Heart left ventricle (tissue), 16 donors: ENCODE results near the gene CLIP1. TPM values are rescaled to one million over a fixed set of nuclear protein-coding genes. Genes with fewer than 3 reads are reported as not detected.
"Not testable (repeated sequence)": the region's sequence is repeated elsewhere in the genome, so short reads cannot be mapped to it uniquely, and the experiment has no call there.

Source experiments
- ATAC-seq, 4 donors: fragments of 200-7000 bp; cut with Tn5 transposase; one replicate each; pipeline ENCODE4 v1.9.1; 2020 to 2022; ENCODE audit warnings: moderate library complexity in 4 of 4, mild to moderate bottlenecking in 3 of 4, moderate number of reproducible peaks in 1 of 4
- DNase-seq, 5 donors: peaks; one replicate each; pipeline ENCODE4 v3.0.0-alpha.2; 2020
- H3K27ac ChIP-seq, 12 donors: fragments of 200-600 bp; sonication (generic) in 4 of 12; one replicate each; pipeline versions ENCODE4 v1.5.0 to v1.8.0; 2016 to 2022; ENCODE audit warnings: mild to moderate bottlenecking in 2 of 12
- H3K27me3 ChIP-seq, 9 donors: fragments of 200-600 bp; sonication (generic) in 2 of 9; one replicate each; pipeline versions ENCODE4 v1.5.1 to v1.8.0; 2016 to 2022; ENCODE audit warnings: mild to moderate bottlenecking in 3 of 9
- H3K36me3 ChIP-seq, 9 donors: fragments of 200-600 bp; sonication (generic) in 2 of 9; one replicate each; pipeline versions ENCODE4 v1.5.0 to v1.8.0; 2018 to 2022; ENCODE audit warnings: mild to moderate bottlenecking in 2 of 9
- H3K4me1 ChIP-seq, 12 donors: fragments of 200-600 bp; sonication (generic) in 4 of 12; one replicate each; pipeline versions ENCODE4 v1.5.0 to v1.8.0; 2016 to 2022; ENCODE audit warnings: mild to moderate bottlenecking in 3 of 12
- H3K4me3 ChIP-seq, 12 donors: fragments of 200-600 bp; sonication (generic) in 4 of 12; one replicate each; pipeline versions ENCODE4 v1.5.0 to v1.8.0; 2017 to 2022; ENCODE audit warnings: mild to moderate bottlenecking in 9 of 12, moderate library complexity in 4 of 12
- H3K9me3 ChIP-seq, 12 donors: fragments of 200-600 bp; sonication (generic) in 4 of 12; one replicate each; pipeline versions ENCODE4 v1.5.0 to v1.8.0; 2016 to 2022; ENCODE audit warnings: mild to moderate bottlenecking in 1 of 12
- POLR2A ChIP-seq, 2 donors: fragments of 450-650 bp; IDR thresholded peaks; one replicate each; pipeline ENCODE4 v1.6.1; 2017; ENCODE audit warnings: antibody characterized with exemption in 2 of 2, mild to moderate bottlenecking in 2 of 2, moderate library complexity in 2 of 2
- whole genome bisulfite sequencing, 4 donors: extraction: QIAGEN DNeasy Blood & Tissue Kit in 2 of 4; methylation state at CpG; one replicate each; pipeline versions ENCODE4 v1.1.5 to v1.1.7; 2013 to 2018; 5-methylcytosine and 5-hydroxymethylcytosine counted together
- intact Hi-C, 10 donors: fragments of 100-400 bp; cut with DNase I; formaldehyde crosslinking; loops; one replicate each; pipeline versions ENCODE4 v1.11.1 to v1.14.2; 2022
- polyA plus RNA-seq, 2 donors: library from polyadenylated mRNA; stranded (reverse); fragments of 200-250 nt; gene quantifications; one replicate each; pipeline ENCODE4 v1.2.3, GENCODE V29; 2013
- total RNA-seq, 9 donors: library from RNA; depleted of rRNA in 2 of 9; stranded (reverse); fragments of >200 nt in 2 of 9; fragmentation: NEBNext Ultra II Directional in 3 of 9; extraction: Animal tissue kit (Norgen Biotek cat#: 25700) in 3 of 9; gene quantifications; one replicate each; pipeline versions ENCODE4 v1.1.0 to v1.2.4, GENCODE V29; 2016 to 2023
- TF ChIP-seq, protein P1 (sequence below), 12 donors: fragments of 200-600 bp; sonication (generic) in 4 of 12; IDR thresholded peaks; one replicate each; pipeline versions ENCODE4 v1.5.0 to v1.8.0; 2018 to 2022; ENCODE audit warnings: antibody characterized with exemption in 12 of 12, mild to moderate bottlenecking in 5 of 12
- donor health status: ischemic (EF 13 %, LVEDD 7.1; RV severe dilation, severe dysfunction).
- donor health status: healthy with polysubstance abuse.
- donor health status: DM: no; HTN: yes; CAD: no.
- donor health status: DM: no; HTN: no; CAD: no.
- donor health status: ischemic (EF 25% LVEDD 6.9; RV normal size, moderate dysfunction).
- donor health status: ischemic (EF 25% LVEDD 5.7; RV mildly dilated, moderate dysfunction).
- donor health status: healthy.
- donor health status: DM: yes; HTN: yes; CAD: no.
- donor health status: ischemic (EF 35%, LVEDD 5.7; RV mildly dilated, moderate dysfunction).
- donor health status: nonischemic (EF 11% LVEDD 7.7; RV severe dilation, severe dysfunction).
- donor health status: DM: yes; HTN: yes; CAD: no.
- donor health status: PGD.
- donor health status: ischemic (EF 29% LVEDD 5.4; RV normal size, mild dysfunction).
- donor health status: nonischemic (EF 23%, LVEDD 6.1; RV moderate dilation, normal function).

The CLIP1 gene
- total and polyA plus RNA-seq, 11 donors: 31.9 to 173 (median 104) TPM

GRCh38 chr12:122265886-122266229 lies 156.6 kb downstream of the CLIP1 start:
- ATAC-seq (peak in 3 of 4 donors; percentile 32 to 58 (median 48)), DNase-seq (peak in 3 of 5 donors; percentile 28 to 43 (median 32))
- Histone ChIP-seq H3K9me3 (no peaks in the 10 kb centered on the region), H3K27me3 (no peaks in the 10 kb centered on the region), H3K4me1 (peaks cover 0 to 21% (median 8%) of the 10 kb centered on the region in 12 donors), H3K36me3 (peaks cover 0 to 40% (median 32%) of the 10 kb centered on the region in 9 donors), H3K27ac (peak overlapping the region; percentile 39 to 95 (median 86)), H3K4me3 (peak overlapping the region; percentile 71 to 98 (median 86))
- 0 to 3% (median 1%) methylated on average over 14 to 17 of the region's 17 CpGs for WGBS, 4 donors
- TF ChIP-seq, protein P1, sequence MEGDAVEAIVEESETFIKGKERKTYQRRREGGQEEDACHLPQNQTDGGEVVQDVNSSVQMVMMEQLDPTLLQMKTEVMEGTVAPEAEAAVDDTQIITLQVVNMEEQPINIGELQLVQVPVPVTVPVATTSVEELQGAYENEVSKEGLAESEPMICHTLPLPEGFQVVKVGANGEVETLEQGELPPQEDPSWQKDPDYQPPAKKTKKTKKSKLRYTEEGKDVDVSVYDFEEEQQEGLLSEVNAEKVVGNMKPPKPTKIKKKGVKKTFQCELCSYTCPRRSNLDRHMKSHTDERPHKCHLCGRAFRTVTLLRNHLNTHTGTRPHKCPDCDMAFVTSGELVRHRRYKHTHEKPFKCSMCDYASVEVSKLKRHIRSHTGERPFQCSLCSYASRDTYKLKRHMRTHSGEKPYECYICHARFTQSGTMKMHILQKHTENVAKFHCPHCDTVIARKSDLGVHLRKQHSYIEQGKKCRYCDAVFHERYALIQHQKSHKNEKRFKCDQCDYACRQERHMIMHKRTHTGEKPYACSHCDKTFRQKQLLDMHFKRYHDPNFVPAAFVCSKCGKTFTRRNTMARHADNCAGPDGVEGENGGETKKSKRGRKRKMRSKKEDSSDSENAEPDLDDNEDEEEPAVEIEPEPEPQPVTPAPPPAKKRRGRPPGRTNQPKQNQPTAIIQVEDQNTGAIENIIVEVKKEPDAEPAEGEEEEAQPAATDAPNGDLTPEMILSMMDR (IDR thresholded peaks at IDR 0.05): no peak
- TF ChIP-seq POLR2A (IDR thresholded peaks at IDR 0.05): no peak
- intact Hi-C loops: loop anchor here in 2 of 10 donors (2.0 kb wide), 2 partner anchors 39 to 41 kb away; partner anchors contain the start of gene DIABLO (in 1 of the 2)

DNA sequence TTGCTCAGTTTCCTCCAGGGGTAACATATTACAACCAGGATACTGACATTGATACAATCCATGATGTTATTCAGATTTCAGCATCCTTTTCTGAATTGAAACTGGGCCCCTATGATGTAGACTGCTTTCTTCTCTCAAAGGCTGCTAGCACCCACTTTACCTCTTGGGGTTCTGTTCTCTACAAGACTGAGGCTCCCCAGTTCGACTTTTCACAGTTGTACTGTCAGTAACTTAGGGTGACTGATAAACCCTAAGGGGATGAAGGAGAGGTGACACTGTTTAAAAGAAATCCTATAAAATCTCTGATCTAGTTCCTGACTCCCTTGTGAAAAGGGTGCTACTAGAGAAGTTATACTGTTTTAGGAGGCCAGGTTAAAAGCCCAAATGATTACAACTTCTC lies 157.0 kb downstream of the CLIP1 start:
- TF ChIP-seq POLR2A (IDR thresholded peaks at IDR 0.05): no peak
- TF ChIP-seq, protein P1 (IDR thresholded peaks at IDR 0.05): no peak
- no peak for DNase-seq
- intact Hi-C loops: no loop called here
- no peak for ATAC-seq
- H3K36me3 ChIP-seq: peaks cover 0 to 40% (median 32%) of the 10 kb centered on the region in 9 donors
- peak overlapping the region in 11 of 12 donors; percentile 74 to 95 (median 87) for H3K27ac ChIP-seq
- no peaks in the 10 kb centered on the region for H3K27me3 ChIP-seq
- H3K4me1 ChIP-seq: peaks cover 0 to 21% (median 8%) of the 10 kb centered on the region in 12 donors
- H3K9me3 ChIP-seq: no peaks in the 10 kb centered on the region
- WGBS, 4 donors: 20 to 42% (median 25%) methylated on average over 1 of the region's 1 CpG
- H3K4me3 ChIP-seq: peak overlapping the region; percentile 71 to 98 (median 86)

GRCh38 chr12:122260735-122261134 lies 161.7 kb downstream of the CLIP1 start:
- 85 to 91% (median 90%) methylated on average over 14 of the region's 14 CpGs for WGBS, 4 donors
- H3K9me3 ChIP-seq, DNase-seq, H3K27me3 ChIP-seq, intact Hi-C loops, ATAC-seq, H3K4me3 ChIP-seq, H3K27ac ChIP-seq: not testable (repeated sequence)
- H3K4me1 ChIP-seq: peaks cover 0 to 12% (median 8%) of the 10 kb centered on the region in 12 donors
- H3K36me3 ChIP-seq: peaks cover 0 to 88% (median 79%) of the 10 kb centered on the region in 9 donors

- 90 to 91% (median 90%) methylated on average over 4 of the region's 4 CpGs for WGBS, 4 donors
- H3K4me1 ChIP-seq, ATAC-seq, DNase-seq, H3K4me3 ChIP-seq, H3K27me3 ChIP-seq, H3K9me3 ChIP-seq, H3K27ac ChIP-seq, intact Hi-C loops: not testable (repeated sequence)
- peaks cover 0 to 97% (median 81%) of the 10 kb centered on the region in 9 donors for H3K36me3 ChIP-seq
These were observed 163.5 kb downstream of the CLIP1 start for GRCh38 chr12:122258939-122259338.

- H3K9me3 ChIP-seq, DNase-seq, H3K4me3 ChIP-seq, H3K27ac ChIP-seq, H3K4me1 ChIP-seq, H3K27me3 ChIP-seq, ATAC-seq, intact Hi-C loops: not testable (repeated sequence)
- 89 to 98% (median 94%) methylated on average over 4 of the region's 4 CpGs for WGBS, 4 donors
- peaks cover 0 to 97% (median 79%) of the 10 kb centered on the region in 9 donors for H3K36me3 ChIP-seq
These were observed 164.0 kb downstream of the CLIP1 start for GRCh38 chr12:122258462-122258861.

GRCh38 chr12:122250536-122250935 lies 171.9 kb downstream of the CLIP1 start:
- TF ChIP-seq, protein P1 (IDR thresholded peaks at IDR 0.05): no peak
- no peak for TF ChIP-seq POLR2A (IDR thresholded peaks at IDR 0.05)

More at GRCh38 chr12:122250536-122250935, 171.9 kb downstream of the CLIP1 start:
- Histone ChIP-seq H3K27ac (no peak overlapping the region), H3K4me1 (no peaks in the 10 kb centered on the region), H3K27me3 (no peaks in the 10 kb centered on the region), H3K36me3 (peaks cover 0 to 66% (median 43%) of the 10 kb centered on the region in 9 donors), H3K9me3 (no peaks in the 10 kb centered on the region), H3K4me3 (no peak overlapping the region)
- intact Hi-C loops: no loop called here
- ATAC-seq (no peak), DNase-seq (no peak)
- 94 to 96% (median 96%) methylated on average over 8 of the region's 8 CpGs for WGBS, 4 donors
